Caco-2 (cell line): ENCODE data around the gene FHOD3. TPM values are rescaled to one million over a fixed set of nuclear protein-coding genes. Genes with fewer than 3 reads are reported as not detected.

ENCODE experiments used
- BruUV-seq: library from RNA; stranded (reverse); fragments of 400-500 nt; replicated peaks from 2 replicates; lab custom pipeline; 2021; lab: Mats Ljungman, UMichigan
- CTCF ChIA-PET: fragments of 300-600 bp; sonication (Branson Sonifier 250); formaldehyde crosslinking; loops from one replicate; lab custom pipeline; 2022; ENCODE audit warnings: antibody characterized with exemption; lab: Charles Lee
- POLR2A ChIA-PET: fragments of 300-600 bp; sonication (Branson Sonifier 250); formaldehyde crosslinking; loops from one replicate; lab custom pipeline; 2022; ENCODE audit warnings: antibody characterized with exemption; lab: Charles Lee
- DNase-seq, 2 experiments: peaks; one replicate each; pipeline versions ENCODE4 v3.0.0 to v3.0.0-alpha.2; 2020 to 2022
- H3K27me3 ChIP-seq: replicated peaks from 2 replicates; pipeline ENCODE4 v1.6.0; 2011; ENCODE audit warnings: low read length; ENCODE audit not compliant: control insufficient read depth, insufficient read depth
- H3K36me3 ChIP-seq: 2 replicates; pipeline ENCODE4 v1.5.1; 2011; ENCODE audit warnings: low read length; ENCODE audit not compliant: control insufficient read depth, insufficient read depth
- H3K4me1 ChIP-seq: fragments of 250-450 bp; sonication (Bioruptor Pico); 2 replicates; pipeline ENCODE4 v1.5.1; 2020; ENCODE audit warnings: mild to moderate bottlenecking
- H3K4me3 ChIP-seq: 2 replicates; pipeline ENCODE4 v1.5.1; 2011; ENCODE audit warnings: low read depth, mild to moderate bottlenecking, control low read depth, low read length
- H3K9me3 ChIP-seq: fragments of 250-450 bp; sonication (Bioruptor Pico); 2 replicates; pipeline ENCODE4 v1.5.1; 2020; ENCODE audit warnings: mild to moderate bottlenecking, moderate library complexity
- H3K27ac Mint-ChIP-seq: one replicate; pipeline ENCODE4 v1.8.0; 2022; ENCODE audit warnings: mixed read lengths; ENCODE audit not compliant: unreplicated experiment
- H3K27me3 Mint-ChIP-seq: one replicate; pipeline ENCODE4 v1.8.0; 2022; ENCODE audit warnings: mixed read lengths; ENCODE audit not compliant: insufficient read depth, unreplicated experiment
- H3K36me3 Mint-ChIP-seq: one replicate; pipeline ENCODE4 v1.8.0; 2022; ENCODE audit warnings: mild to moderate bottlenecking, mixed read lengths; ENCODE audit not compliant: insufficient read depth, unreplicated experiment
- H3K4me1 Mint-ChIP-seq: one replicate; pipeline ENCODE4 v1.8.0; 2022; ENCODE audit warnings: low read depth, mixed read lengths; ENCODE audit not compliant: unreplicated experiment
- H3K4me3 Mint-ChIP-seq: one replicate; pipeline ENCODE4 v1.8.0; 2022; ENCODE audit warnings: mild to moderate bottlenecking, moderate library complexity, mixed read lengths; ENCODE audit not compliant: unreplicated experiment
- H3K9me3 Mint-ChIP-seq: one replicate; pipeline ENCODE4 v1.8.0; 2022; ENCODE audit warnings: mixed read lengths; ENCODE audit not compliant: unreplicated experiment
- CTCF ChIP-seq, 2 experiments: fragments of 200-600 bp in 1 of 2; IDR thresholded peaks; 1 replicate in 1 of 2; 2 replicates in 1 of 2; pipeline versions ENCODE4 v1.5.1 to v1.8.0; 2011 to 2022; ENCODE audit warnings: antibody characterized with exemption in 1 of 2, control low read depth in 1 of 2, inconsistent platforms in 1 of 2, low read depth in 1 of 2, low read length in 1 of 2, mild to moderate bottlenecking in 1 of 2, moderate library complexity in 1 of 2; ENCODE audit not compliant: insufficient read depth in 1 of 2, severe bottlenecking in 1 of 2, unreplicated experiment in 1 of 2
- intact Hi-C: fragments of 100-400 bp; cut with micrococcal nuclease; formaldehyde crosslinking; loops from one replicate; pipeline ENCODE4 v1.10.0; 2022; ENCODE audit not compliant: unreplicated experiment
- total RNA-seq: library from RNA; stranded (reverse); gene quantifications from 2 replicates; pipeline ENCODE4 v1.2.3, GENCODE V29; 2022

FHOD3 gene
- total RNA-seq, 1 experiment from 2014 or later: not detected

DNA sequence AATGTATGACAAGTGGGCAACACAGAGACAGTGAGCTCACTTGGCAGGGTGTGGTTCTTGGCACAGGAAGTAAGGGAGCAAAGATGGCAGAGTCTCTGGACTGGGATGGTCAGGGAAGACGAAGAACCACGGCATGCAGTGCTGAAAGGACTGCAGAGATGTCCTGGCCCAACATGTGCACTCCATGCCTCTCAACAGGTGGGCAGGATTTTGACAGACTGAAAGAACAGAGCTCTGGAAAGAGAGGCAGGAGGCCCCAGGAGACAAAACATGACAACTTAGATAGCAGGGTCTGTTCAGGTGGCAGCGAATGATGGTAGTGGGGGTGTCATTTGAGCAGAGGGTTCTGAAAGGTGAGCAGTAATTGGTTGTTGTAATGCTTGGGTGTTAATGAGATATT is 180.3 kb downstream of the FHOD3 start:
- intact Hi-C loops: no loop called here
- Mint-ChIP-seq H3K36me3 (no peaks in the 10 kb centered on the region), H3K27me3 (peaks cover 4% of the 10 kb centered on the region), H3K27ac (no peak overlapping the region), H3K4me1 (no peaks in the 10 kb centered on the region), H3K9me3 (no peaks in the 10 kb centered on the region), H3K4me3 (no peak overlapping the region)
- Histone ChIP-seq H3K9me3 (no peaks in the 10 kb centered on the region), H3K4me1 (no peaks in the 10 kb centered on the region), H3K36me3 (no peaks in the 10 kb centered on the region), H3K4me3 (no peak overlapping the region), H3K27me3 (no peaks in the 10 kb centered on the region)
- no peak for DNase-seq
- ChIA-PET POLR2A (no interaction called here), CTCF (interaction anchor here (0.5 kb wide), 1 partner anchor 15 kb away, joined by 3 read pairs; no protein-coding TSS in a partner anchor)
- BruUV-seq: no TSS peak
- TF ChIP-seq CTCF (IDR thresholded peaks at IDR 0.05; ENCODE audit: insufficient read depth in 1 of 2, low read depth in 1 of 2, low read length in 1 of 2, severe bottlenecking in 1 of 2, unreplicated experiment in 1 of 2): no peak

- BruUV-seq: no TSS peak
- Histone ChIP-seq H3K4me3 (no peak overlapping the region), H3K9me3 (no peaks in the 10 kb centered on the region), H3K27me3 (no peaks in the 10 kb centered on the region), H3K36me3 (no peaks in the 10 kb centered on the region), H3K4me1 (no peaks in the 10 kb centered on the region)
- ChIA-PET CTCF (no interaction called here), POLR2A (no interaction called here)
- H3K4me1 Mint-ChIP-seq: no peaks in the 10 kb centered on the region
- no peaks in the 10 kb centered on the region for H3K9me3 Mint-ChIP-seq
- no peaks in the 10 kb centered on the region for H3K36me3 Mint-ChIP-seq
- intact Hi-C loops: no loop called here
- H3K27ac Mint-ChIP-seq: no peak overlapping the region
- DNase-seq: no peak
- H3K27me3 Mint-ChIP-seq: peaks cover 4% of the 10 kb centered on the region
- no peak overlapping the region for H3K4me3 Mint-ChIP-seq
- TF ChIP-seq CTCF (IDR thresholded peaks at IDR 0.05; ENCODE audit: insufficient read depth in 1 of 2, low read depth in 1 of 2, low read length in 1 of 2, severe bottlenecking in 1 of 2, unreplicated experiment in 1 of 2): no peak
These were observed 183.7 kb downstream of the FHOD3 start for GRCh38 chr18:36481201-36481657.

DNA sequence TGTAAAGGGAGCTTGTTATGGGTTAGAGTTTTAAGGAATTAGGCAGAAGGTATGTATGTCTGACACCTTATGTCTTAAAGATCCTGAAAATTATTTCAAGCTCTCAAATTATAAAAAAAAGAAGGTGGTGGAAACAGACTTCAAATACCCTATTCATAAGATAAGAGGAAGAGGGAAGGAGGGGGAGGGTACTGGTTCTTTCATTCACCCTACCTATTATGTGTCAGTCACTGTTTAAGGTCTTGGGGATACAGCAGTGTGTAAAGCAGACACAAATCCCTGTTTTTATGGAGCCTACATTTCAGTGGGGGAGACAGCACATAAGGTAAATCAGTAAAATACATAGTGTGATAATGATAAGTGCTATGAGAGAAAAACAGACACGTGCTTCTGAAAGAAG is 184.4 kb downstream of the FHOD3 start:
- BruUV-seq: no TSS peak
- H3K4me1 Mint-ChIP-seq: no peaks in the 10 kb centered on the region
- no peak for DNase-seq
- peaks cover 4% of the 10 kb centered on the region for H3K27me3 Mint-ChIP-seq
- Histone ChIP-seq H3K9me3 (no peaks in the 10 kb centered on the region), H3K4me3 (no peak overlapping the region), H3K4me1 (no peaks in the 10 kb centered on the region), H3K36me3 (no peaks in the 10 kb centered on the region), H3K27me3 (no peaks in the 10 kb centered on the region)
- intact Hi-C loops: no loop called here
- no peaks in the 10 kb centered on the region for H3K36me3 Mint-ChIP-seq
- H3K9me3 Mint-ChIP-seq: no peaks in the 10 kb centered on the region
- no peak for TF ChIP-seq CTCF (IDR thresholded peaks at IDR 0.05; ENCODE audit: insufficient read depth in 1 of 2, low read depth in 1 of 2, low read length in 1 of 2, severe bottlenecking in 1 of 2, unreplicated experiment in 1 of 2)
- POLR2A ChIA-PET: no interaction called here
- no peak overlapping the region for H3K27ac Mint-ChIP-seq
- H3K4me3 Mint-ChIP-seq: no peak overlapping the region
- CTCF ChIA-PET: no interaction called here
